CD4-positive, alpha-beta T cell treated with Interleukin-4 for 4 hours (primary cell): ENCODE data around the gene MAP2.

Experiments used
- DNase-seq: peaks from one replicate; pipeline ENCODE4 v3.0.0-alpha.2; 2020

MAP2 gene

DNA sequence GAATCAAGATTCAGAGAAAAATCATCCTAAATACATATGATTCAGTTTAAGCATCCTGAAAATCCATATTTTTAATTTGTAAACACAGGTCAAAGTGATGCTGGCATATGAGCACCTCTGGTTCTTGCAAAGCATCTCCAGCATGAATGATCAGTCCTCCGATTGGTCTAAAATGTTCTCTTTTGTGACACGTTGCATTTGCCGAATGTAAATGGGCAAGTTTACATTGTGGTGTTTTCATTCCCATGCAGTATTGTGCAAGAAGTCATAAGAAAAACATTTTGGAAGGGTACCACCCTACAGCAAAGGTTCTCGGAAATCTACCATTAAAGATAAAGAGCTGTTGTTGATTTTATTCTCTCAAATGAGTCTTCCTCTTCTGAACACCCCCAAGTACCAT is 239.8 kb downstream of the MAP2 start:
- no peak for DNase-seq

DNA sequence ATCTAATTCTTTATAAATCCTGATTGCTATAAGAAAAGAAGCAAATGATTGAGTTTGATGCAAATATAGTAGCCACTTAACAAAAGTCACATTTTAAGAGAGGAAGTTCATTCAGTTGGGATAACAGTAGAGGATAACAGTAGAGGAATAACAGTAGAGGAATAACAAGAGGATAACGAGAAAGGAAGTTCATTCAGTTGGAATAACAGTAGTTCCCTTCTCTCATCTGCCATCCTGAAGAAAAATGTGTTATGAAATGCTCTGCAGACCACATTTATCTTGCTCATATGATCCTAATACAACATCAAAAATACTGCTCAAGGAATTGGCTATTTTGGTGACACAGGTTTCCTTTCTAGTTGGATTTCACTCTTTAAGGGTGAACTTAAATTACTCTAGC is 242.4 kb downstream of the MAP2 start:
- no peak for DNase-seq

DNA sequence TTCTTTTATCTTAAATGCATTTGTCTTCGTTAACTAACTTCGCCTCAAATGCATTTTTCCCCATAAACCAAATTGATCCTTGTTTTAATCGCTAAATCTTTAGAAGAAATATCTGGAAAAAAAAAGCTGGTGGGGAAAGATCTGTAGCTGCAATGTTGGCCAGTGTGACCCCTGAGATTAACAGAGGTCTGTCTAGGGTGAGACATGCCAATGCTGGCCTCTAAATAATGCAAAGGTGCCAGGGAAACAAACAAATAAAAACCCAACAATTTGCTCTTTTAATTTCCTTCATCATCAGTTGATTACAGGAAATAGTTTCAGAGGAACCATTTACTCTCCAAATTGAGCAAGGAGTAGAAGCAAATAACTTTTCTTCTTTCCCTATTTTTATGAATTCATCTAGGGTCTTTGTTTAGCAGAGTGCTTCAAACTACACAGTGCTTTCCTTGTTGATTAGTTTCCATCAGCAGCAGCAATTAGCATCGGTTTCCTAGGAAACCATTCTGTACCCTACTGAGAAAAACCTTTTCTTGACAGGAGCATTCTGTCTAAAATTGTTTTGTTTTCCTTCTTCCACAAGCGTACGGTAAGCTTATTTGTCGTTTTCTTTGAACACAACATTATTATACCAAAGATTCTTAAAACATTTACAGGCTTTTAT is 247.3 kb downstream of the MAP2 start:
- no peak for DNase-seq

DNA sequence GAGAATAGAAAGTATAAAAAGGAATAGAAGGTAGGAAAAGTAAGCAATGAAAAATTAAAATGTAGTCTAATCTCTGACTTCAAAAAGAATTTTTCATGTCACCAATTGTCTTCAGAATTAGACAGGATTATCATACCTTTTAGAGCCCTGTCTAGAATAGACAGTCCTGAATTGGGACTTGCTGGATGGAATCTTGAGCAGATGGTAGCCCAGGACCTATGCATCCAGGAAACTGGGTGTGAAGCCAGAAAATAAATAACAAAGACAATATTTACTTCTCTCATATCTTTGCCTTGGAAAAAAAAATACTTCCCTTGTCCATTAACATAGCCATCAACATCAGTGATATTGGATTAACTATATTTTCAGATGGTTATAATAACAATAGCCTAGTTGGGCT is 250.0 kb downstream of the MAP2 start:
- DNase-seq = no peak

DNA sequence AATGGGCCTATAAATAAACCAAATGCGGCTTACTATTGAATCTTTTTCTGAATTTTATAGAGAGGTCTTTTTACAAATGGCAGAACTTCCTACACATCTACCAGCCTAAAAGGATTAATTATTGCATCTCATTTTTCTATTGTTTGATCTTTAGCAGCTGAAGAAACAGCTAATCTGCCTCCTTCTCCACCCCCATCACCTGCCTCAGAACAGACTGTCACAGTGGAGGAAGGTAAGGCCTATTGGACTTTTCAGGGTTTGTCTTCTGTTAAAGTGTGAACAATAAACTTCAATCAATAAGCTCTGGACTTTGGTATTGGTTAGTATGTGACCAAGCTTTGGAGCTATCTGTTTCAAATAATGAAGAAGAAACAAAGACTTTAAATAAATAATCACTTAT is 256.7 kb downstream of the MAP2 start:
- DNase-seq = no peak

DNA sequence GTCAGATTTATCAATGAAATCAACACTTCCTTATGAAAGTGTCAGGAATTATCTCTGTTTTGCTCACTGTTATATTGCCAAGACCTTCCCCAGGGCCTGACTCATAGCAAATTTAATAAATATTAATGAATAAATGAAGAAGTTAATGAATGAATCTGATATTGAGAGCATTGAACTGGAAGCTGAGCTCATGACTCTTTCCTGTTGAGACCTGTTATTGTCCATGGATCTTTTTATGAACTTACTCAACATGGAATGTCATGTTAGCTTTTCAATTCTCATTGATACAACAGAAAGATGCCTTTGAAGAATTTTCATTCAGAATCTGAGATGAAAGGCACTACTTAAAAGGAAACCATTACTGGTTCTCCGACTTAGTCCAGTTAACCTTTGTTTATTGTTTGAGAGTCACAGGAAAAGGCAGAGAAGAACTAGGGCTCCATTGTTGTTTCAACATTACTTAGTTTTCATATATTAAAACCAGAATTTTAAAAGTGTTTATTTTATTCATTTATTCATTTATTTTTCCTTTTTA is 257.4 kb downstream of the MAP2 start:
- DNase-seq = no peak

DNA sequence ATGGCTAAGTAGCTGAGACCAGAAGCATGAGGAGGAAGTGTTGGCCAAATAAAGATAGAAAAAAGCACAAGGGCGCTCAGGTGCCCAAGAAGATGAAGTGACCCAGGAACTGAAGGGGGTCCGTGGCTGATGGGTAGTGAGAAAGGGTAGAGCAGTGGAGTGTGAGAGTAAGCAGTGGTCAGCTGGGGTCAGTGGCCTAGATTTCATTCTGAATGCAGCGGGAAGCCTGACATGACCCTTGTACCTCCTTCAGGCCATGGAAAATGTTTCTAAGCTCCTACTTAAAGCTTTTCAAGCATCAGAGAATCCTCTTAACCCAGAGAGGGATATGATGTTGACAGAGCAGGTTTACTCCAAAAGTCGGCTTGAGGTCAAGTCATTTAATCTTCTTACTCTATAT is 258.8 kb downstream of the MAP2 start:
- no peak for DNase-seq

DNA sequence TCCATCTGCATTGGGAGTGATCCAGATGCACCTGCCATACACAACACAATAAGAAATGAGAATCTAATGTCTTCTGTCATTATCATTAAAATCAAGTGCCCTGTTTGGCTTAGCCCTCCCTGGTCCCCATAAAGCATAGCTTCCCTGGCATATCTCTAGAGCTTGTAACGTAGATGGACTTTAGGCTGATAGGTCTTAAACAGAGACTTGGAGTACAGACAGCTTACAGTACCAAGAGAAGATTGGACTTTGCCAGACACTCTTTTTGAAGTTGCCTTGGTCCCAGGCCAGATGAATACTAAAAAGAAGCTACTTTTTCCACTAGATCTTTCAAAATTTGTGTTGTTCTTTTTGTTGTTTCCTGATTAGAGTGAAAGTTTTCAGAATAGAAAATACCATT is 261.5 kb downstream of the MAP2 start:
- no peak for DNase-seq

DNA sequence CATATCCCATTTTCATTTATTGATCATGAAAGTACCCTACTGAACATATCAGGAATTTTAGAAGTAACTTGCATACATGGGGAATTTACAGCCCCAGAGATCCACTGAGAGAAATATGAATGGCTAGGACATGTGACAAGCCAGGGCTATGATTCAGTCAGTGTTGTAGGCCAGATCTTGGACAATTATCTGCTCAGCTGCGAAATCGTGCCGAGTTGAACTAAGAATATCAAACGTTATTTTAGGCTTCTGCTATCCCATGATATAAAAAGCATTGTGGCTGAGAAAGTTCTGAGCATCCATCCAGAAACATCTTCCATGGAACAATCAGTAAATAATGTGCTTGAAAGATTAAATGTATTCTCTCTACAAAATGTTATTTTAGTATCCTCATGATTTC is 262.1 kb downstream of the MAP2 start:
- DNase-seq = no peak

DNA sequence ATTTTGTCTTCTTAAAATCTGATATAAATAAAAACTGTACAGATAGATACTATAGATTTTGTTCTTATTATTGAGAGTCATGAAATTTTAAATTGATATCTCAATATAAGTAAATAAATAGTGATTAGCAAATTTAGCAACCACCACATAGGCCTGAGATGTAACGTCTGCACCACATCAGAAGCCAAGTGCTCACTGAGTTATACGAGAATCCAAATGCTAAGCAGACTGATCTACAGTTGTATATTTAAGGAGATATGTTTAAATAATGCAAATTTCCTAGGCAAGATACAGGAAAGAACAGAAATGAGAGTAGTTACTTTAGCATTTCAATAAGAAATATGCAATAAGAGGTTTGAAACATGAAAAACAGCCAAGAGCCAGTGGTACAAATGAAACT is 262.6 kb downstream of the MAP2 start:
- DNase-seq = no peak

DNA sequence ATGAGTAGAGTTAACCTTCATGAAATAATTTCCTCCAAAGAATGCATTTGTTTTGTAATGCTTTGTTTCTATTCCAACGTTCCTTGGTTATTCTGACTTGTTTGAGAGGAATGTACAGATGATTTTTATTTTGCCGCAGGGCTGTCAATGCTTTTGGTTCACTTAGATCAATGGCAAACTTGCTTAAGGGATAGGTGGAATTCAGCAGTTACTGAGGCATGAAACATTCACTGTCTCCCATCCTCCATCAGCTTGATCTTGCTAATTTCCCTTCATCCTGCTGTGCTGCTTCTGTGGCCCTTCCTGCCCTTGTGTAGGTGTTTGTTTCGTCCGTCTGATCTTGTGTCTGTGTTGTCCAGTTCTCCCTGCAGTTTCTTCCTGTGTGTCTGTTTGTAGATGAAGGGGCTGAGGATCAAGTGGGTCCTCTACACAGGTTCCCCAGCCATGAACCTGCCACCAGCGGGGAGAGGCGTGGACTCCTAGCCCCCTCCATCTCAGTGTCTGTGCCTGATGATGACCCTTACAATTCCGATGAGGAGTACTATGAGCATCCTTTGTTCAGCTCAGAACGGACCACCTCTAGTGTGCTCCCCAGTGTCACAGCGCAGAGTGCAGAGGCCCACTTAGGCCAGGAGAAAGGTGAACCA is 263.6 kb downstream of the MAP2 start:
- DNase-seq = no peak

DNA sequence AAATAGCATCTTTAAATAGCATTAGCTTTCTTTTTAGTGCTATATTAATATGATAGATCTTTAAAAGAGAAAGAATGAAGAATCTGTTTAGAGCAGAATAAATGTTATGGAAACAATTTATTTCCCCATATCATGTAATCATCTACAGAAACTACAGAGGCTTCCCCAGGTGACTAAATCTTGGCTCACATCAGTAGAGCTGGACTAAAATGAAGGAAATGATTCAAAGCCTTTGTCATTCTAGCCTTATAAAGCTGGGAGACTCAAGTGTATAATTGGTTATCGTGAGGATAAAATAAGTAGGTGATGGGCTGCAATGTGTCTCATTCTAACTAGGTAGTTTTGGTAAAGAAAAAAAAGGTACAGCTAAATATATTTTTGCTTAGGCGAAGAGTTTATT is 264.5 kb downstream of the MAP2 start:
- DNase-seq = no peak

DNA sequence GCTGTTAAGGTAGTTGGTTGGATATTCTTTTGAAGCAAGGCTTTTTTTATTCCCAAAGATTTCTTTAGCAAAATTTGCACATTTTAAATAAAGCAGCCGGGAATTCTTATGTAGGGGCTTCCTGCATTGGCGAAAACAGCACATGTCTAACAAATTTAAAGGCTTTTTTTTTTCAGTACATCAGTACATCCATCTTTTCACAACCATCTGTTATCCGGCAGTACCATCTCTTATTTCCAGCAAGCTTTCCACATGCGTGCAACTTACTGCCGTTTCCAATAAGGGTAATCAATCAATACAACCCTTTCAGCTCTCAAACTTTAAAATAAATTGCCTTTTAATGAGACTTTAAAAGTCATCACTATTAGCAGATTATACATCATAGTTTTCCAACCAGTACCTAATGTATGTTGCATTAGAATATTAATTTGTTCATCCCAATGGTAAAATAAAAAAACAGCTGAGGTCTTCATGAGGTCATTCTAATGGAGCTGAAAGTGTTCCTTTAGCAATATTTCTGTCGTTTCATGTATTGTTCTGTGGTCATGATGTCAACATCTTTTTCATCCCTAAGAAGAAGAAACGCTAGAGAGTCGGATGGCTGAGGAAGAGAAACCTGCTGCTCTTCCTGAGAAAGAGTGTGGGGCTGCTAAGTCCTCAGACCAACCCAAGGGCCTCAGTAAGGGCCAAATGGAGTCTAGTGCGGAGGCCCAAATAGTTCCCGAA is 266.3 kb downstream of the MAP2 start:
- DNase-seq = no peak

DNA sequence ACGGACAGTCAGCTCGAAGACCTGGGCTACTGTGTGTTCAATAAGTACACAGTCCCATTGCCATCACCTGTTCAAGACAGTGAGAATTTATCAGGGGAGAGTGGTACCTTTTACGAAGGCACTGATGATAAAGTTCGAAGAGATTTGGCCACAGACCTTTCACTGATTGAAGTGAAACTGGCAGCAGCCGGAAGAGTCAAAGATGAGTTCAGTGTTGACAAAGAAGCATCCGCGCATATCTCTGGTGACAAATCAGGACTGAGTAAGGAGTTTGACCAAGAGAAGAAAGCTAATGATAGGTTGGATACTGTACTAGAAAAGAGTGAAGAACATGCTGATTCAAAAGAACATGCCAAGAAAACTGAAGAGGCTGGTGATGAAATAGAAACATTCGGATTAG is 270.9 kb downstream of the MAP2 start:
- DNase-seq = no peak

DNA sequence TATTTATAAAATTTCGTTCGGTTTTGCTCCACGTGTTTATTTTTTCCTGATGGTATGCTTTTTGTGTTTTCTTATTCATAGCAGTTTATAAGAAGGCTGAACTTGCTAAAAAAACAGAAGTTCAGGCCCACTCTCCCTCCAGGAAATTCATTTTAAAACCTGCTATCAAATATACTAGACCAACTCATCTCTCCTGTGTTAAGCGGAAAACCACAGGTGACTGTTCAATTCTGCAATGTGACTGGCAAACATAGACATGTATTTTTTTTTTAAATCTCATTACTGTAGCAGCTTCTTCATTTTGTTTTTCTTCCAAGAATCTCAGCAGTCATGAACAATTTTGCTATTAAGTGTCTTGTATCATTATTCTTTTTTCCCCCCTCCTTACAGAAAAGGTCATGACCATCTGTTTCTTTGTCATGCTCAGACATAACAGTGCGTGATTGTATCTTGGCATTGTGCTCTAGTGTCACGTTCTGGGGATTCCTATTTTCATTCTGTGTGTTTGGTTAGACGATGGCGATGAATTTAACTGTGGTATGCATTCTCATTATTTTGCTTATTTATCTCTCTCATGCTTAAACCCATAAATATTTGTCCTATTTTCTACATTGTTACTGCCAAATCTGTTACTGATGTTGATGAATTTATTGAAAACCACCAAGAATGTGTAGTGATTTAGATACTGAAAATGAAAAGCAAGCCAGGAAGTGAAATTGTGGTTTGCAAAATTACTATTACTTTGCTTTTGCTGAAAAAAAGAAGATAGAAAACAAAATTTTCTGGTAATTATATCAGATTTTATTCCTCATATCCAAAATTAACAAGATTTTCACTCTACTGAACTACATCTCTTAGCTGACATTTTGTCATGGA is 273.2 kb downstream of the MAP2 start:
- no peak for DNase-seq

DNA sequence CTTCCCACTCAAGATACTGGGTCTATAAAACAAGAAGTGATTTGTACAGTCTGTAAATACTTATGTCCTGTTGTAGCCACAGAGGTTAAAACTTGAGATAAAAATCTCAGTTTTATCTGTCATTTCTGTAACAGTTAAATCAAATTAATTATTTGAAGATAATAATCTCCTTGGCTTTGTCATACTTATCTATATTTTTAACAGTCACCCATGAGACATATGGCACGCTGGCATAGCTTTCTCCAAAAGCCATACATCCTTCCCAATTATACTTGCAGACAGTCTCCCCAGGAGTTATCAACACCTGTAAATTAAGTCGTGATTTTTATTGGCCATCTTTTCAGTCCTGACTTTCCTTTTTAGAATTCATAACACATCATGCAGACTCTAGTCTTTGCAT is 278.9 kb downstream of the MAP2 start:
- DNase-seq = no peak

DNA sequence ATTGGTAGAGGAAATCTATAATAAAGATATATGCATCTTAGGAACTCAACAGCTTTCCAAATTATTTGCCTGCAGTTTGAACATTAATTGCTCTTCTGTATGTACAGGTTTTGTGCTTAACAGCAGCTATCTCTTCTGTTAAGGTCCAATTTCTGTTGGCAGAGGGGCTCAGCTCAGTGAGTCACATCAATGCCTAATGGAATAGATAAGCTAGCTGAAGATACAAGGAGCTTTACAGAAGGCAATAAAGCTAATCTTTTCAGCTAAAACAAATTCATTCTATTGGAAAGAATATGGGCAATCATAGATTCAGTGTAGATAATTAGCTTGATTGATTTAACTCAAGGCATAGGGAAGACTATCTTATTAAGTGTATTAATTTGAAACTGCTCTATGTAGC is 289.4 kb downstream of the MAP2 start:
- DNase-seq = no peak

DNA sequence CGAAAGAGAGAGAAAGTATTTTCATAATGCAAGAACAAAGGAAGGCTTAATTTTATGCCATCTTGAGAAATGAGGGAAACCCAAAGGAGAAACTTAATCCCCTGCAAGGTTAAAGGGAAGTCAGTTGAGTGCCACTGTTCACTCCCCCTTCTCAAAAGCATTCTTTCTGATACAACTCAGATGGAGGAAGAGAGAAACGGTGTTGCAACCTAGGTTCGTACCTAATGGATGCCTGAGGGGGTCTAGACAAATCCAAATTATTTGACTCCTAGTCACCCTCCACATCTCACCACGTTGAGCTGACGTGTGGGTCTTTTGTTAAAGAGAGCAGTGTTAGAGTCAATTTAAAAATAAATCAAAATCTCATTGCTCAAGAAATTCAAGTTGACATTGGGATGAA is 295.2 kb downstream of the MAP2 start:
- DNase-seq = no peak

DNA sequence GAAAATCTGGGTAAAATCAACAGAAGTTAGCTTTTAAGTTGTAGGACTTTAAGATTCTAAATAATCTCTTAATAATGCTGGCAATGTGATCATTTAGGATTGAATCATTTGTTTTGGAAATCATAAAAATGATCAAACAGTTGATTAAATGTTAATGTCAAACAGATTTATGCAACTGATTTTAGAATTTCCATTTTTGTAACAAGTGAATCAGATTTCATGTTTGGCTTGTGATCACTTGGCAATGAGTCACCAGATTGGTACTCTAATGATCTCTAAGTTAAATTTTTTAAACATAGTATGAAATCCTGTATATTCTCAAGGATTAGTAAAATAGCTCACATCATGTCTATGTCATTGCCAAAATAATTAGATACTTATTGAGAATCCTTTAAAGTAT is 297.6 kb downstream of the MAP2 start:
- no peak for DNase-seq

DNA sequence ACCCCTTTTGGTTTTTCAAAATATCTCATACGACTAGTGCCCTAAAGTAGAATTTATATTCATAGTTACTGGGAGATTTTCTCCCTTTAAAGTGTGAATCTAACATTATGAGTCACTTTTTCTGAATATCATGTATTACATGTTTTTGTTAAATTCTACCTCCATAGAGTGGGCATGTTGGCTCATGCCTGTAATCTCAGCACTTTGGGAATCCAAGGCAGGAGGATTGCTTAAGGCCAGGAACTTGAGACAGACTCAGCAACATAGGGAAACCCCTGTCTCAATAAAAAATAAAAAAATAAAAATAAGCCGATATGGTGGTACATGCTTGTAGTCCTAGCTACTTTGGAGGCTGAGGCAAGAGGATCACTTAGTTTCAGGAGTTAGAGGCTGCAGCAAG is 302.5 kb downstream of the MAP2 start:
- no peak for DNase-seq

DNA sequence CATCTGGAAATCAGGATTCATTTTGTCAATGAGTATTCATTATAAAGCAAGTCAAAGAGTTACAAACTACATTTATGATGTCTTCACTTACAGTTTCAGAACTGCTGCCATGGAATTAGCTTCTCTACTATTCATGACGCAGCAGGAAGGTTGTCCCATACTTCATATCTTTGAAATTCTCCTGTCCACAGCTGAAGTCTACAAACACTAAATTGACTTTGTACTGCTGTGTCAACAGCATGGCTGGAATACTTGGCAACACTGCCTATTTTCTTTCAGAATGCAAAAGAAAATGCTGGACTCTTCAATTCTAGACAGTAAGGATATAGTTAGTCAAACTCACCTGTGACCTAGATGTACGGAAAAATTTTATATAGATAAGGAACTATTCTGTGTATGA is 303.2 kb downstream of the MAP2 start:
- DNase-seq = no peak

DNA sequence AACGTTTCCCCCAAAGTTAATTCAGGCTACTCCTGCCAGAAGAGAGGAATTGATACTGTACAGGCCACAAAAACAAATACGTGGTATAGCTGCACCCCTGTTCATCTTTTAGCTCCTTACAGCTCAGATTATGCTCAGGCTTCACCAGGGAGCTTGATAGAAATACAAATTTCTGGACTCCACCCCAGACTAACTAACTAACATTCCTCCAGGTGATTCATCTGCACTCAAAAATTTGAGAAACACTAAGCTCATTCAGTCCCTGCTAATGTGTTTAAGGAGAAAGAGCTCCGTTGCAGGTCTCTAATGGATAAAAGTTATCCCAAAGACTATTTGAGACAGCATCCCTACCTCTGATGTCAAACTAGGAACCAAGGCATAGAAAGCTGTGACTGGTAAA is 311.0 kb downstream of the MAP2 start:
- DNase-seq = no peak

DNA sequence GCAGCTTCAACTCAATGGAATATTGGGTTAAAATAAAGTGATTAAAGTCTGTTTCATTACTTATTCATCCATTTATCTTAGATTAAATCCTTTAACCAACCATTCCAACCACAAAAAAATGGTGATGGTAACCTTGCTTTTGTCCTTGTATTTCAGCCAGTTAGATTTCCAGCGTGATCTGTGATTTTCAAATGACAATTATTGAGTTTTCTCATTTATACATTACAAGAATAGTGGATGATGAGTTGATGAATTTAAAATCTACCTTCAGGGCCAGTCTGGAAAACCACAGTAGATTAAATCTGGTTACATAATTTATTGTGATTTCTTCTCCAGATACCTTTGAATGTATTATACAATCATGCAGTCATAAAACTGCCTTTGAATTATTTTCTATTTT is 318.1 kb downstream of the MAP2 start:
- no peak for DNase-seq
